GM18511 (cell line): ENCODE measurements around the gene NKAPD1.
"Not testable (repeated sequence)": the region's sequence is repeated elsewhere in the genome, so short reads cannot be mapped to it uniquely, and the experiment has no call there.

ENCODE experiments used
- ATAC-seq: cut with Tn5 transposase; IDR thresholded peaks from one replicate; pipeline ENCODE4 v1.9.1; 2021; ENCODE audit warnings: mild to moderate bottlenecking, moderate library complexity; ENCODE audit not compliant: unreplicated experiment

NKAPD1 gene

GRCh38 chr11:112085822-112086421 lies 11.8 kb downstream of the NKAPD1 start:
- ATAC-seq: peak; percentile 53

- ATAC-seq: peak; percentile 93
These were observed 12.5 kb downstream of the NKAPD1 start, which contains the start of the genes SDHD and TIMM8B for GRCh38 chr11:112086422-112087191. Gene SDHD (plus strand): TSS chr11:112086873. CDS start chr11:112086908, 35 bp downstream. Gene TIMM8B (minus strand): TSS chr11:112086756. CDS start chr11:112086723, 33 bp downstream.

- no peak for ATAC-seq
These were observed 13.1 kb downstream of the NKAPD1 start for GRCh38 chr11:112087212-112087611.

GRCh38 chr11:112095302-112095701 lies 21.2 kb downstream of the NKAPD1 start:
- not testable (repeated sequence) for ATAC-seq

GRCh38 chr11:112096194-112096593 lies 22.1 kb downstream of the NKAPD1 start:
- no peak for ATAC-seq

- ATAC-seq: no peak
These were observed 23.8 kb downstream of the NKAPD1 start for GRCh38 chr11:112097734-112098528.

- no peak for ATAC-seq
These were observed 26.4 kb downstream of the NKAPD1 start for GRCh38 chr11:112100462-112100861.

- ATAC-seq: no peak
These were observed 29.3 kb downstream of the NKAPD1 start for GRCh38 chr11:112103446-112103845.

- no peak for ATAC-seq
These were observed 32.0 kb downstream of the NKAPD1 start for GRCh38 chr11:112106070-112106469.

- ATAC-seq: peak; percentile 46
These were observed 39.7 kb downstream of the NKAPD1 start for GRCh38 chr11:112113539-112114457.

- no peak for ATAC-seq
These were observed 40.4 kb downstream of the NKAPD1 start for GRCh38 chr11:112114460-112114859.

GRCh38 chr11:112115386-112115785 lies 41.3 kb downstream of the NKAPD1 start:
- ATAC-seq: no peak

GRCh38 chr11:112118176-112118575 lies 44.1 kb downstream of the NKAPD1 start:
- no peak for ATAC-seq

- no peak for ATAC-seq
These were observed 48.0 kb downstream of the NKAPD1 start for GRCh38 chr11:112121981-112122615.

GRCh38 chr11:112123129-112123528 lies 49.0 kb downstream of the NKAPD1 start:
- no peak for ATAC-seq

- ATAC-seq: no peak
These were observed 53.0 kb downstream of the NKAPD1 start for GRCh38 chr11:112127056-112127455.

- no peak for ATAC-seq
These were observed 54.5 kb downstream of the NKAPD1 start for GRCh38 chr11:112128483-112129121.

- no peak for ATAC-seq
These were observed 55.6 kb downstream of the NKAPD1 start for GRCh38 chr11:112129656-112130055.

- ATAC-seq: no peak
These were observed 58.6 kb downstream of the NKAPD1 start for GRCh38 chr11:112132737-112133136.
